ENCODE results near the gene ARPC5L.

Gene ARPC5L

GRCh38 chr9:124906966-124907365 is 45.0 kb downstream of the ARPC5L start:
- no peak for DNase-seq (ENCODE audit: low read depth in 1 of 2, low spot score in 1 of 2)
- no peak overlapping the region for H3K4me3 ChIP-seq (replicated peaks; ENCODE audit: insufficient read depth, low read length)
- no peaks in the 10 kb centered on the region for H3K27me3 ChIP-seq (ENCODE audit: insufficient read depth, poor library complexity, severe bottlenecking)
- no peak overlapping the region for H3K27ac ChIP-seq (replicated peaks)
- no peak for TF ChIP-seq GABPA (IDR thresholded peaks at IDR 0.05; ENCODE audit: low read depth)

GRCh38 chr9:124908098-124908497 is 46.2 kb downstream of the ARPC5L start:
- H3K27me3 ChIP-seq (ENCODE audit: insufficient read depth, poor library complexity, severe bottlenecking) = no peaks in the 10 kb centered on the region
- TF ChIP-seq SPI1 (IDR thresholded peaks at IDR 0.05; ENCODE audit: borderline replicate concordance, low read depth) (no peak), POLR2AphosphoS5 (IDR thresholded peaks at IDR 0.05; ENCODE audit: low read depth) (no peak), REST (IDR thresholded peaks at IDR 0.05; ENCODE audit: insufficient replicate concordance, low read depth) (no peak), GABPA (IDR thresholded peaks at IDR 0.05; ENCODE audit: low read depth) (no peak), CTCF (IDR thresholded peaks at IDR 0.05; ENCODE audit: insufficient read depth, low read length) (no peak)
- DNase-seq (ENCODE audit: low read depth in 1 of 2, low spot score in 1 of 2) = no peak
- no peak overlapping the region for H3K27ac ChIP-seq (replicated peaks)
- no peak overlapping the region for H3K4me3 ChIP-seq (replicated peaks; ENCODE audit: insufficient read depth, low read length)

GRCh38 chr9:124911766-124912165 is 49.8 kb downstream of the ARPC5L start:
- no peak for DNase-seq (ENCODE audit: low read depth in 1 of 2, low spot score in 1 of 2)
- no peak for TF ChIP-seq POLR2AphosphoS5 (IDR thresholded peaks at IDR 0.05; ENCODE audit: low read depth)
- no peak for TF ChIP-seq REST (IDR thresholded peaks at IDR 0.05; ENCODE audit: insufficient replicate concordance, low read depth)
- TF ChIP-seq CTCF (IDR thresholded peaks at IDR 0.05; ENCODE audit: insufficient read depth, low read length) = no peak
- no peak for TF ChIP-seq SPI1 (IDR thresholded peaks at IDR 0.05; ENCODE audit: borderline replicate concordance, low read depth)
- TF ChIP-seq GABPA (IDR thresholded peaks at IDR 0.05; ENCODE audit: low read depth) = no peak
- no peaks in the 10 kb centered on the region for H3K27me3 ChIP-seq (ENCODE audit: insufficient read depth, poor library complexity, severe bottlenecking)
- H3K27ac ChIP-seq (replicated peaks) = no peak overlapping the region
- no peak overlapping the region for H3K4me3 ChIP-seq (replicated peaks; ENCODE audit: insufficient read depth, low read length)

GRCh38 chr9:124913378-124913777 is 51.4 kb downstream of the ARPC5L start:
- Histone ChIP-seq H3K4me3 (replicated peaks; ENCODE audit: insufficient read depth, low read length) (no peak overlapping the region), H3K27me3 (ENCODE audit: insufficient read depth, poor library complexity, severe bottlenecking) (no peaks in the 10 kb centered on the region), H3K27ac (replicated peaks) (no peak overlapping the region)
- TF ChIP-seq CTCF (IDR thresholded peaks at IDR 0.05; ENCODE audit: insufficient read depth, low read length) (no peak), REST (IDR thresholded peaks at IDR 0.05; ENCODE audit: insufficient replicate concordance, low read depth) (no peak), SPI1 (IDR thresholded peaks at IDR 0.05; ENCODE audit: borderline replicate concordance, low read depth) (no peak), GABPA (IDR thresholded peaks at IDR 0.05; ENCODE audit: low read depth) (no peak), POLR2AphosphoS5 (IDR thresholded peaks at IDR 0.05; ENCODE audit: low read depth) (no peak)
- no peak for DNase-seq (ENCODE audit: low read depth in 1 of 2, low spot score in 1 of 2)
